HG03135 (cell line): Measurements from ENCODE around the gene CD207.
"Not testable (repeated sequence)": the region's sequence is repeated elsewhere in the genome, so short reads cannot be mapped to it uniquely, and the experiment has no call there.

ENCODE experiments used
- ATAC-seq: cut with Tn5 transposase; IDR thresholded peaks from one replicate; pipeline ENCODE4 v1.9.1; 2021; ENCODE audit warnings: mild to moderate bottlenecking, moderate library complexity; ENCODE audit not compliant: unreplicated experiment

Gene CD207

GRCh38 chr2:70835643-70836042, at the start of gene CD207:
Gene CD207 (minus strand): TSS chr2:70835816. CDS start chr2:70835776, 40 bp downstream.
- no peak for ATAC-seq

DNA sequence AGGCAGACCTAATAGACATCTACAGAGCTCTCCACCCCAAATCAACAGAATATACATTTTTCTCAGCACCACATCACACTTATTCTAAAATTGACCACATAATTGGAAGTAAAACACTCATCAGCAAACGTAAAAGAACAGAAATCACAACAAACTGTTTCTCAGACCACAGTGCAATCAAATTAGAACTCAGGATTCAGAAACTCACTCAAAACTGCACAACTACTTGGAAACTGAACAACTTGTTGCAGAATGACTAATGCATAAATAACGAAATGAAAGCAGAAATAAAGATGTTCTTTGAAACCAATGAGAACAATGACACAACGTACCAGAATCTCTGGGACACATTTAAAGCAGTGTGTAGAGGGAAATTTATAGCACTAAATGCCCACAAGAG, 42.9 kb upstream of the CD207 start:
- not testable (repeated sequence) for ATAC-seq

GRCh38 chr2:70876138-70876537, 40.5 kb upstream of the CD207 start:
- not testable (repeated sequence) for ATAC-seq

- ATAC-seq: no peak
Measured at GRCh38 chr2:70873541-70873940, 37.9 kb upstream of the CD207 start.

GRCh38 chr2:70871398-70872211, 36.0 kb upstream of the CD207 start:
- peak; percentile 67 for ATAC-seq

DNA sequence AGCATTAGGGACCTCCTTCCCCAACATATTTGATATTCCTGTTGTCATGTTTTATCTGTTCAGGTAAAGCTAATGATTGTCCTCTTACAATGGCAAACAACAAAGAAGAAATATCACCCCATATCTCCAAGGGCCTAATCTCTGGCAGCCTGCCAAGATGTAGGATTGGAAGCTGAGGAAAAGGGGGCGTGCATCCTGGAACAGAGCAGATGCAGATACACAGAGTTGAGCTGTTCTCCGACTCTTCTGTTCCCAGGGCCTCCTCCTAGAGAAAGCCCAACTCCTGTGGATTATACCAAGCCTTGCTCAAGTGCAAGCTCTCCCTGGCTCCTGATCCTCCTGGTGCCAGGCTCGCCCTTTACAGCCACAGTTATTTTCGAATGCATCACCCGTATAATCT, 35.2 kb upstream of the CD207 start:
- no peak for ATAC-seq

DNA sequence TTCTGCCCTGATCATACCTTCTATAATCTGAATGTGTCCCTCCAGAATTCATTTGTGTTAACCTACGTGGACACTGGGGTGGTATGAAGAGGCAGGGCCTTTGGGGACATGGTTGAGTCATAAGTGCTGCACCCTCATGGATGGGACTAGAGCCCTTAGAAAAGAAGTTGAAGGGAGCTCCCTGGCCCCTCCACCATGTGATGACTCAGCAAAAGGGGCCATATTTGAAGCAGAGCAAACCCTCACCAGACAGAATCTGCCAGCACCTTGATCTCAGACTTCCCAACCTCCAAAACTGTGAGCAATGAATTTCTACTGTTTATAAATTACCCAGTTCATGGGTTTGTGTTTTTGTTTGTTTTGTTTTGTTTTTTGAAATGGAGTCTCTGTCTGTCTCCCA, 33.4 kb upstream of the CD207 start:
- ATAC-seq: no peak

DNA sequence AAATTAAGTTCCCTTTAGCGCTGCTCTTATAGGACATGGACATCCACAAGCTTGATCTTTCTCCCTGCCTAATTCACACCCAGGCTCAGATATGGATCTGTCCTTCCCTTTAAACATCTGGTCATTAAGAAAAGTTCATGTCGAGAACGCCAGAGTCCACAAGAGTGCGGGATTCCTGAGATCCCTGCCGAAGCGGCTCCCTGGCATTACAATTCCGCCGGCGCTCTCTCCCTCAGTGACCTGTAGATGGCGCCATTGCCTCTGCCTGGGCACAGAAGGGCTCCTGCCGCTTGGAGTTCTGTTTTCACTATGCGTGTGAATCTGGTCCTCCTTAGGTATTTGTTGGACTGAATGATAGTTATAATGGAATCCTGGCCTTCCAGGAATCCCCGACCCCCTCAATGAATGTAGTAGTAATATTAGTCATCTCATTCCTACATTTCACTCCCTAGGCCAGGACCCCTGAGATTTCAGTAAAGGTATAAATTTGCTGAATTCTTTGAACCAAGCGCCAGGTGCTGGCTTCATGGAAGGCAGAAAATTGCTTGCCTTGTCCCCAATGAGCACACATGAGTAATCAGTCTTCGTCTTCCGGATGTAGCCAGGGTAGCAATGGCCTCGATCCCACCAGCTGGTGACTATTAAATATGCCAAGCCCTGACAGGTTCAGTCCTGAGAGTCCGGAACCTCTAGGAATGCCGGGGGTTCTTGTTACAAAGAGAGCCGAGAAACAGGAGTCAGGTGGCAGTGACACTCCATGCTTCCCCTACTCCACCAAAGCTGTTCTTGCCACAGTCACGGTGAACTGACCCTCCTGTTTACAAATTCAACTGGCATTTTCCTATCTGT, 26.4 kb upstream of the CD207 start:
- ATAC-seq: peak; percentile 55

DNA sequence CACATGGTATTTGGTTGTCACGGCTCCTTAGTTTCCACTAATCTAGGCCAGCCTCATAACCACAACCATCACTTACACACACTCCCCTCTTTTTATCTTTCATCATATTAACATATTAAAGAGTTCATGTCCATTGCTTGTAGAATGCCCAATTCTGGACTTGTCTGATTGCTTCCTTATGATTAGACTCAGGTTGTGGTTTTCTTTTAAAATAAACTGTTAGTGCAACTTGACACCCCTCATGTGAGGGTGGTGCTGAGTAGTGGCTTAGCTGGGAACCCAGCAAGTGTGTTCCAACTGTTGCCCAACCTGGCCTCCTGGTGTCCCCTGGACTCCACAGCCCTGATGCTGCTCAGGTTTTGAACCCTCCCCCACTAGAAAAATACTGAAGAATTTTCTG, 20.1 kb upstream of the CD207 start:
- no peak for ATAC-seq

DNA sequence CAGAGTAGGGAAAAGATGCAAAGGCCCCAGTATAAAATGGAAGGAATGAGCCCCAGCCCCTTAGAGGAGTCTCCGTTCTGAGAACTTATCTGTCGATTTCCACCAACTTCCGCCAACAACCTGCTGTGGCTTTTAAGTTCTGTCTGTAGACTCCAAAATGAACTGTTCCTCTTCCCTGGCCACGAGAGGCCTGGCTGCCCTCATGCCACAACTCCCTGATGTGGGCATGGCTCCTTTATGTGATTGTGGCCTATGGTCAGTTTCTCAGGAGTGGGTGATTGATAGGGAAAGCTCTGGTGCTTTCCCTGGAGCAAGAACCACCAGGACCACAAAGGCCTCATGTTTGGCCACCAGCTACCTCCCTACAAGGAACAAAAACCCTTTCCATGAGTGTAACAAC, 18.8 kb upstream of the CD207 start:
- ATAC-seq: no peak

- no peak for ATAC-seq
Measured at GRCh38 chr2:70852824-70853223, 17.2 kb upstream of the CD207 start.

GRCh38 chr2:70851704-70852103, 16.1 kb upstream of the CD207 start:
- peak; percentile 62 for ATAC-seq

DNA sequence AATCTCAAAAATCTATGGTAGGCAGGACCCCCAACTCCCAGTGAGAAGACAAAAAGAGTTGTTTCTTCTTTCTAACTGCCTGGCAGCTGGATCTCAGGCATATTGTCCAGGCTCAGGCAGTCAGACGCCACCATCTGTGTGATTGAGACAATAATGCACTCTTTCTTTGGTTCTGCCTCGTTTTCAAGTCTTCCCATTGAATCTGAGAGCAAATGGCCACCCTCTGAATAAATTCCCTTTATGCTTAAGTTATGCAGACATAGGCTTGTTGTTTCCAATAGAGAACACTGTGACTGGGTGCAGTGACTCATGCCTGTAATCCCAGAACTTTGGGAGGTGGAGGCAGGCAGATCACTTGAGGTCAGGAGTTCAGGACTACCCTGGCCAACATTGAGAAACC, 15.3 kb upstream of the CD207 start:
- no peak for ATAC-seq

- no peak for ATAC-seq
Measured at GRCh38 chr2:70842401-70842800, 6.8 kb upstream of the CD207 start.

DNA sequence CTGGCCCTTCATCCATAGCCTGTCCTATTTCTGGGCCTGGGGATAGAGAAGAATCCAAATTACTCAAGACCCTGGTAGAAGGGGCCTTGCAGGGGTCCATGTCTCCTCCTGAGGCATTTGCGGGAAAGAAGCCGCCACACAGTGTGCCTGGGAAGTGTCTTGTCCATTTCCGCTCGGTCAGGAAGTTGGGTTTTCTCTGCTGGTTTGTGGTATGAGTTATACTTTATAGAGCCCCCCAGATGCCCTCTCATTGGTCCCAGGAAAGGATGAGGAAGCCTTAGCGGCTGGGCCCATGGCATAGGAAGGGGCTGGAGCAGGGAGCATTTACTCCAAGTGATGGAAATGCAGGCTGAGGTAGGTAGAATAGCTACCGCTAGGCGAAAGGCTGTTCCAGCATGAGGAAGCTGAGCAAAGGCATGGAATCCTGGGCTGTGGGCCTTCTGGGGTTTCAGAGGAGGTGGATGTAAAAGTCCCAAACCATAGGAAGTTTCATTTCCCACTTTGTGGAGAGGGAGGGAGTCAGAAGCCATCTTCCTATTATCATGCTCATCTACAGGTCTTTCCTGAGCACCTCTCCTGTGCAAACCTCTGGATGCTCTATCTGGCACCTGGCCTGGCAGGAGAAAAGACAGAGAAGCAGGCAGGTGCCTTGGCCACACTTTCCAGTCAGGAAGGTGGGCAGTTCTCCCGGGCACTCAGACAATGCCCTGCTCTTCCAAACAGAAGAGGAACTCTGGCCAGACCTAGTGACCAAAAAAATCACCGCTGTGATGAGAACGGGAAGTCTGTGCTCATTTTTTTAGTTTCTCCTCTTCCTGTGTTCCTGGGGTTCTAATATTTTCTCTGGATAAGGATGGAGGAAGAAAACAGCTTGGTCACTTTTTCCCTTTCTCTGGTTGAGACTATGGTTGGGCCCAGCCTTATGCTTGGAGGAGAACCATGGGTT, 2.6 kb upstream of the CD207 start:
- no peak for ATAC-seq

- ATAC-seq: no peak
Measured at GRCh38 chr2:70834881-70835280, 735 bp downstream of the CD207 start.

DNA sequence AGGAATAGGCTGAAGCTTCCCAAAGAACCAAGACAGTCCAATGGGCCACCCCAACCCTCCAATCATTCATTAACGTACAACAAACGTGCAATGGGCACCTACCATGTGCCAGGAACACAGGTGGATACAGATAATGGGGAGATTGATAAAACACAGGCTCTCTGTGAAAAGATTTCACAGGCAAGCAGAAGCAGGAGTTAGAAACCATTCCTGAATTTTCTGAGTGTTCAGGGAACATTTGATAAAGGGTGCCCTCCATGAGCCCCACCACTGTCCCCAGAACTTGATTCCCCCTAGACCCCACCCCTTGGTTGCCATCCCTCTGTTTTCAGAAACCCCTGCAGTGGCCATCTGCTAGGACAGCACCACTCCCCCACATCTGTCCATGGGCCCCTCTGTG, 1.5 kb downstream of the CD207 start:
- ATAC-seq: no peak

DNA sequence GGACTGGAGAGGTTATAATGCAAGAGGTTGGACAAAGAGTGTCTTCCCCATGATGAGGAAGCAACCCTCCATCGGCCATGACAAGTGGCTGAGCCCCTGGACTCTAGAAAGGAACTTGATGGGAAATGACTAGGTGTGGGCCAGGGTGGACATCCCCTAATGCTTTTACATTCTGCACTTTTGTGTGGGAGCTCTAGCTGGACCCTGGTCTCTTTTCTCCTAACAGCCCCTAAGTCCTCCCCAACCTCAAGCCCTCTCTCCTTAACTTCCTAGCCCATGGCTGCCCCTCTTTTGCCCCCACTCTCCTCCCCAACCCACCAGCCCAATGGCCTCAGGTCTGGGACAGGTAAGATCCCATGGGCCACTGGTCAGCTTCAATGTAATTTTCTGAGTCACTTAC, 2.4 kb downstream of the CD207 start:
- no peak for ATAC-seq

DNA sequence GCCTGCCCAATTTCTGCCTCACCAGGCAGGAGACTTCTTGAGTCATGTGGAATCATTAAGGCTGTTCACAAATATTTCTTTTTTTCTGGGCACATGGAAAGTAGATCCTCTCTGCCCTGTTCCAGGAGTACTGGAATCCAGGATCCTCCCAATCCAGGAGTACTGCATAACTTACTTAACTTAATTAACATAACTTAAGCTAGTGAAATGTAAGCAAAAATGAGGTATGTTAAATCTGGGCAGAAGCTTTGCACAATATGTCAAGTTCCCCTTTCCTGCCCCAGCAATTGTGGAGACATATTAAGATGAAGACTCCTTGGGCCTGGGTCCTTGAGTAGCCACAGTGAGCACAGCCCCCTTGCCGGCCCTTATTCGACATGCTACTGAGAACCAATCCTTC, 3.2 kb downstream of the CD207 start:
- ATAC-seq: no peak

- ATAC-seq: no peak
Measured at GRCh38 chr2:70831861-70832260, 3.8 kb downstream of the CD207 start.

DNA sequence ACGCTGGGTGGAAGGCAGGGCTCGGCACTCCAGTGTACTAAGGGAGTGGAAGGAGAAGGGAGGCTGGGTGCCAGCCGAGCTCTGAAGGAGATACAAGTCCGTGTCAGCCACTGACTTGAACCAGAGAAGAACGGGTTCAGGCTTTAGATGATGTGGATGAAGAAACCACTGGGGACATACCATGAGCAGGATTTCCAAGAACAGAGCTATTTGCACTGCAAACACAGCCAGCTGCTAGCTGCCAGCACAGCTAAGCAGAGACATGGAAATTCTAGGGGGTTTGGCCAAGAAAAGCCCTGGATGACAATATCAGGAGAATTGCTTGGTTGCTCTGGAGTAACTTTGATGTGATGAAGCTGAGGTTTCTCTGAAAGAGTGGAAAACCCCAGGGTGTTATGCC, 5.2 kb downstream of the CD207 start:
- ATAC-seq: no peak
